GM18502 (cell line): ENCODE data around the gene HYCC1.
"Not testable (repeated sequence)": the region's sequence is repeated elsewhere in the genome, so short reads cannot be mapped to it uniquely, and the experiment has no call there.

Experiments
- ATAC-seq: cut with Tn5 transposase; IDR thresholded peaks from one replicate; pipeline ENCODE4 v1.9.1; 2021; ENCODE audit warnings: mild to moderate bottlenecking; ENCODE audit not compliant: unreplicated experiment, poor library complexity

HYCC1 gene

GRCh38 chr7:22989643-22990587, 24.0 kb downstream of the HYCC1 start:
- ATAC-seq = no peak

DNA sequence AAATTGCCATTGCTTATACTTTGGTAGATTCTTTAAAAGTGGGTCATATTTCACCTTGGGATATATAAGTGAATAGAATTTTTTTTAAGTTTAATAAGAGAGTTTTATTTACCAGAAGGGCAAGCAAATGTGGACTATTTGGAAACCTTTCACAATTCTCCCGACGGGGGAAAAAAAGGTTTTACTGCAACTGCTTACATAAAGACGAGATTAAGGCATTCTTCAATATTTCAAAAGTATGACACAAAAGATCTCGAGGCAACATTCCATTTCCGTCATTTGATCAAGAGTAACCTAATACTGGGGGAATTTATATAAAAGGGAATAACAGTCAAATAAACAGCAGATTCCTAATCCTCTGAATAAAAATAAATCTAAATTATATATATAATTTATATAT, 28.5 kb downstream of the HYCC1 start:
- no peak for ATAC-seq

DNA sequence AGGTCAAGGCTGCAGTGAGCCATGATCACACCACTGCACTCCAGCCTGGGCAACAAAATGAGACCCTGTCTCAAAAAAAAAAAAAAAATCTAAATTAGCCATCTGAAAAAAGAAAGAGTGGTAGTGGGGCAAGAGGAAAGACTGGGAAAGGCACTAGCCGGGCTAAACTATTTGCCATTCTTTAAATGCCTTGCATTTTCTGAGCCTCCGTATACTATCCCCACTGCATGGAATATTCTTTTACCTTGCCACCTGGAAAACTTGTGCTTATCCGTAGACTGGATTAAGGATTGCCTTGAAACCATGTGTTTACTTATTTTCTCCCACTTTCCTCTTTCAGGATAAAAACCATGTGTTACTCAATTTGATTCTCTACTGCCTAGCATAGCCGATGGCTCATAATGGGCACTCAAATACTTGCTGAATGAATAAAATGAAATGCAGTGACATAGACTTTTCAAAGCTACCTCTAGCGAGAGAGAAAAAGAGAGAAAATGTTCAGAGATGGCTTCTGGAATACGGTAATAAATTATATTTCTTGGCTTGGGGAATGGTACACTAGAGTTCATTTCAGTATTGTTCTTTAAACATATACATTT, 30.6 kb downstream of the HYCC1 start:
- no peak for ATAC-seq

GRCh38 chr7:22980422-22980821, 33.5 kb downstream of the HYCC1 start:
- no peak for ATAC-seq

DNA sequence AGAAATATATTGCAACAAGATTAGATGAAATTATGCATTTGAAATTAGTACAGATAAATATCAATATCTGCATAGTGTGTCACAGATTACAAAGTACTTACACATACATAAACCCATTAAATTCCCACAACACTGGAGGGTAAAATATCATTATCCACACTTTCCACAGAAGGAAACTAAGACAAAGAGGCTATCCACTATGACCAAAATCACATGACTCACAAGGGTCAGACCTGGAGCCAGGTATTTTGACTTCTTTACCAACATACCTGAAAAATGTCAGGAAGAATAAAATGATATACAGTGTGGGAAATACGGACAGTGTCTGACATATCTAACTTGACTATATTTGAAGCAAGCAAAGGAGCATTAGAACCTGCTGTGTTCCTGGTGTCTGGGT, 34.1 kb downstream of the HYCC1 start:
- ATAC-seq = no peak

GRCh38 chr7:22979251-22979650, 34.7 kb downstream of the HYCC1 start:
- no peak for ATAC-seq

GRCh38 chr7:22974636-22975035, 39.3 kb downstream of the HYCC1 start:
- ATAC-seq = not testable (repeated sequence)

DNA sequence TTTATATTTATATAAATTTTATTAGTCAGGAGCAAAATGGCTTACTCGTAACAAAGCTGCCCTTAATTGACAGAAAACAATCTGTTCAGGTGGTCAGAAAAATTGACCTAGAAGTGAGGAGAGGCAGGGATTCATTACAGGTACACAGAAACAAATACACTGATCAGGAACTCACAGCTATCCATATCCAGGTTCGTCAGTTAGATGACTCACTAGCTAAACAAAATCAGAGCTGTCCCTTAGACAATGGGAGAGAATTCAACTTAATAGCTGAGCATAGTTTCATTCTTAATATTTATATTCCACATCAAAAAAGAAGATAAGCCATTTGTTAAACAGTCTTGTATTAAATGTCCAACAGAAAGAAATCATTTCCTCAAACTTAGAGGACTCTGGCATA, 41.7 kb downstream of the HYCC1 start:
- ATAC-seq = no peak

DNA sequence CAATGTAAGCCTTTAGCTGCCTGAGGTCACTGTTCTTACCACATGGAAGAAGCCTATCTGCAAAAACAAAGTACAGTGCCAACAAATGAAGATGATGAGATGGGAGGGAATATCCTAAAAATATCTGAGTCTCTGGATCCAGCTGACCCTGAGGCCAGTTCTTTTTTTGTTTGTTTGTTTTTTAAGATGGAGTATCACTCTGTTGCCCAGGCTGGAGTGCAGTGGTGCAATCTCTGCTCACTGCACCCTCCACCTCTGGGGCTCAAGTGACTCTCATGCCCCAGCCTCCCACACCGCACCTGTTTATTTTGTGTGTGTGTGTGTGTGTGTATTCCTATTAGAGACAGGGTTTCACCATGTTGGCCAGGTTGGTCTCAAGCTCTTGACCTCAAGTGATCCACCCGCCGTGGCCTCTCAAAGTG, 44.9 kb downstream of the HYCC1 start:
- no peak for ATAC-seq
